Measurements from ENCODE around the gene LASP1. TPM values are rescaled to one million over a fixed set of nuclear protein-coding genes. Genes with fewer than 3 reads are reported as not detected.

The LASP1 gene
- polyA plus RNA-seq, 1 donor from 2014 or later, result 56.3 TPM

DNA sequence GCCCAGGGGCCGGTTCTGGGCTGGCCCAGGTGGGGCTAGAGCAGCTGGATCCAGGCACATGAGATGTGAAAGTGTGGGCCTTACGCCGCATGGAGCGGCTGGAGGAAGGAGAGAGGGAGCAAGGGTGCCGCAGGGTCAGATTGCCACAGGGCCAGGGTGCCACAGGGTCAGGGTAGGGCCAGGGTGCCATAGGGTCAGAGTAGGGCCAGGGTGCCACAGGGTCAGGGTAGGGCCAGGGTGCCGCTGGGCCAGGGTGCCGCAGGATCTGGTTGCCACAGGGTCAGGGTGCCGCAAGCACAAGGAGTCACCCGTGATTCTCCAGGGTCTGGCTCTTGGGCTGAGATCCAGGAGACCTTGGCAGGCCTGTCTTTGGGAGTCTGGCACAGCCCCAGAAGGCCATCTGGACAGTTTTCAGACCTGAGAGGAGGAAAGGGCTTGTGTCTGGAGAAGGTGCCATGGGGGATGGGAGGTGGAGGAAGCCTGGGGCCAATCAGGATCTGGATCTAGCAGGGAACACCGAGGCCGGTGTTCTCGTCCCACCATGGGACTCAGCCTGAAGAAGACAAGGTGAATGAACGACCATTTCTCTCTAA lies 42.5 kb downstream of the LASP1 start:
- no peaks in the 10 kb centered on the region for H3K9me2 ChIP-seq (ENCODE audit: insufficient read depth, low read length)
- no peak for TF ChIP-seq POLR2AphosphoS5 (IDR thresholded peaks at IDR 0.05)
- TF ChIP-seq EP300 (conservative IDR thresholded peaks at IDR 0.05; ENCODE audit: poor library complexity, severe bottlenecking), result no peak
- TF ChIP-seq EZH2 (IDR thresholded peaks at IDR 0.05; ENCODE audit: borderline replicate concordance, insufficient read depth, low read length, poor library complexity, severe bottlenecking), result no peak
- no peak for TF ChIP-seq MXI1 (conservative IDR thresholded peaks at IDR 0.05; ENCODE audit: poor library complexity, severe bottlenecking)
- TF ChIP-seq RAD21 (conservative IDR thresholded peaks at IDR 0.05), result no peak
- TF ChIP-seq CTCF (IDR thresholded peaks at IDR 0.05; ENCODE audit: poor library complexity, severe bottlenecking), result no peak
- no peak for TF ChIP-seq SMC3 (conservative IDR thresholded peaks at IDR 0.05; ENCODE audit: poor library complexity)
- TF ChIP-seq, protein P1, sequence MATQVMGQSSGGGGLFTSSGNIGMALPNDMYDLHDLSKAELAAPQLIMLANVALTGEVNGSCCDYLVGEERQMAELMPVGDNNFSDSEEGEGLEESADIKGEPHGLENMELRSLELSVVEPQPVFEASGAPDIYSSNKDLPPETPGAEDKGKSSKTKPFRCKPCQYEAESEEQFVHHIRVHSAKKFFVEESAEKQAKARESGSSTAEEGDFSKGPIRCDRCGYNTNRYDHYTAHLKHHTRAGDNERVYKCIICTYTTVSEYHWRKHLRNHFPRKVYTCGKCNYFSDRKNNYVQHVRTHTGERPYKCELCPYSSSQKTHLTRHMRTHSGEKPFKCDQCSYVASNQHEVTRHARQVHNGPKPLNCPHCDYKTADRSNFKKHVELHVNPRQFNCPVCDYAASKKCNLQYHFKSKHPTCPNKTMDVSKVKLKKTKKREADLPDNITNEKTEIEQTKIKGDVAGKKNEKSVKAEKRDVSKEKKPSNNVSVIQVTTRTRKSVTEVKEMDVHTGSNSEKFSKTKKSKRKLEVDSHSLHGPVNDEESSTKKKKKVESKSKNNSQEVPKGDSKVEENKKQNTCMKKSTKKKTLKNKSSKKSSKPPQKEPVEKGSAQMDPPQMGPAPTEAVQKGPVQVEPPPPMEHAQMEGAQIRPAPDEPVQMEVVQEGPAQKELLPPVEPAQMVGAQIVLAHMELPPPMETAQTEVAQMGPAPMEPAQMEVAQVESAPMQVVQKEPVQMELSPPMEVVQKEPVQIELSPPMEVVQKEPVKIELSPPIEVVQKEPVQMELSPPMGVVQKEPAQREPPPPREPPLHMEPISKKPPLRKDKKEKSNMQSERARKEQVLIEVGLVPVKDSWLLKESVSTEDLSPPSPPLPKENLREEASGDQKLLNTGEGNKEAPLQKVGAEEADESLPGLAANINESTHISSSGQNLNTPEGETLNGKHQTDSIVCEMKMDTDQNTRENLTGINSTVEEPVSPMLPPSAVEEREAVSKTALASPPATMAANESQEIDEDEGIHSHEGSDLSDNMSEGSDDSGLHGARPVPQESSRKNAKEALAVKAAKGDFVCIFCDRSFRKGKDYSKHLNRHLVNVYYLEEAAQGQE (IDR thresholded peaks at IDR 0.05; ENCODE audit: borderline replicate concordance), result no peak
- no peak for TF ChIP-seq TAF1 (IDR thresholded peaks at IDR 0.05; ENCODE audit: low read depth)
- no peaks in the 10 kb centered on the region for H3K9me3 ChIP-seq (ENCODE audit: low read length)
- H3K9ac ChIP-seq (ENCODE audit: low read length), result no peak overlapping the region
- H3K4me3 ChIP-seq (ENCODE audit: low read length), result no peak overlapping the region
- H3K36me3 ChIP-seq (ENCODE audit: insufficient read depth, low read length), result no peaks in the 10 kb centered on the region
- peaks cover 4% of the 10 kb centered on the region for H3K79me2 ChIP-seq (replicated peaks; ENCODE audit: insufficient read depth, low read length)
- no peaks in the 10 kb centered on the region for H4K20me1 ChIP-seq (ENCODE audit: insufficient read depth)
- no peaks in the 10 kb centered on the region for H3F3A ChIP-seq (ENCODE audit: insufficient read depth, low read length, poor library complexity, severe bottlenecking)
- no peak overlapping the region for H3K27ac ChIP-seq (ENCODE audit: low read length)
- H3K27me3 ChIP-seq (ENCODE audit: insufficient read depth, low read depth, low read length), result no peaks in the 10 kb centered on the region
- no peak overlapping the region for H3K4me2 ChIP-seq (ENCODE audit: low read length)
- no peak overlapping the region for H2AFZ ChIP-seq (ENCODE audit: low read depth, low read length)

DNA sequence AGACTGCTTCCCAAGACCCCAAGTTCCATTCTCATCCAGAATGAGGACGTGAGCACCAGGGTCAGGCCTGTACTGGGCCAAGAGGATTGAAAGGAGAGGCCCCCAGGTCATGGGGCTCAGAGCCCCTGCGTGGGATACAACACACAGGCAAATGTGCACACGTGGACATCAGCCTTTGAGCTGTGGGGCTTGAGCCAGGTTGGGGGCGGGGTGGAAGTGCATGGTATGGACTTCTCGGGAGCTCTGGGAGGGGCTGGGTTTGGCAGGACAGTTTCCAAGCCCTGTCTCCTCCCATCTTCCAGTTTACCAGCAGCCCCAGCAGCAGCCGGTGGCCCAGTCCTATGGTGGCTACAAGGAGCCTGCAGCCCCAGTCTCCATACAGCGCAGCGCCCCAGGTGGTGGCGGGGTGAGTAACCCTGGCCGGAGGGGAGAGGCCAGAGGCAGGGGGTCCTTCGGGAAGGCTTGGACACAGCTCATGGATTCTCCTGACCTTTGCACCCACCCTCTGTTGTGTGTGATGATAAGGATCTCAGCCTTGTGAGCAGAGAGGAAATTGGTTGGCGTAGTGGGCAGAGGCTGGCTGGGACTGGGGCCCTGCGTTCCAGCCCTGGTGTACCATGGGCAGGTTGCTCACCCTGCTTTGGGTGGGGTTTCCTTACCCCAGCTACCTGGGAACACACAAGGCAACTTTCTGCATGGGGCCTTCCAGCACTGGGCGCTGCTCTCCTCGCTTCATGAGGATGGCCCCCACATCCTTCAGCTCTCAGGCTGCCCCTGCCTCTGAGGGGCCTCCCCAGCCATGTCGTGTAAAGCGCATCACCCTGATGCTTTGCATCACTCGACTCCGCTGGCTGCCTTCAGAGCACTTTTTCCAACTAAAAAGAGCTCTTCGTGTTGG lies 45.1 kb downstream of the LASP1 start:
- Histone ChIP-seq H4K20me1 (ENCODE audit: insufficient read depth) (no peaks in the 10 kb centered on the region), H3K27ac (ENCODE audit: low read length) (no peak overlapping the region), H3K9ac (ENCODE audit: low read length) (no peak overlapping the region), H3K9me2 (ENCODE audit: insufficient read depth, low read length) (no peaks in the 10 kb centered on the region), H3K4me2 (ENCODE audit: low read length) (no peak overlapping the region), H3K79me2 (replicated peaks; ENCODE audit: insufficient read depth, low read length) (peaks cover 4% of the 10 kb centered on the region), H3K27me3 (ENCODE audit: insufficient read depth, low read depth, low read length) (no peaks in the 10 kb centered on the region), H3K4me3 (ENCODE audit: low read length) (no peak overlapping the region), H3K36me3 (ENCODE audit: insufficient read depth, low read length) (no peaks in the 10 kb centered on the region), H3F3A (ENCODE audit: insufficient read depth, low read length, poor library complexity, severe bottlenecking) (no peaks in the 10 kb centered on the region), H3K9me3 (ENCODE audit: low read length) (no peaks in the 10 kb centered on the region), H2AFZ (ENCODE audit: low read depth, low read length) (no peak overlapping the region)
- no peak for TF ChIP-seq SMC3 (conservative IDR thresholded peaks at IDR 0.05; ENCODE audit: poor library complexity)

Data from neural cell (in vitro differentiated cells).